ENCODE results near the gene VSIG10.
"Not testable (repeated sequence)": the region's sequence is repeated elsewhere in the genome, so short reads cannot be mapped to it uniquely, and the experiment has no call there.

The VSIG10 gene

DNA sequence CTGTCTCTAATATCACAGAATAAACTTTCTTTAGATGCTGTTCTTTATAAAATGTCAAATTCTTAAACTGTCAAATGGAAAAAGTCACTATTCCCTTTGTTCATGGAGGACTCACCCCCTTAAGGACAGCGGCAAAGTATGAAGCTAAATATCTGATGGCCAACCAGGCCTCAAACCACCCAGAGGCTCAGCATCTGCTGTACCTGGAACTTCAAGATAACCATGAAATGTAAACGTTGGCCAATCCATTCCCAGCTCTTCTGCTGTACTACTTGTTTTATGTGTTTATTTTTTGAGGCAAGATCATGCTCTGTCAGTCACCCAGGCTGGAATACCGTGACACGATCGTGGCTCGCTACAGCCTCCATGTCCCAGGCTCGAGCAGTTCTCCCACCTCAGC lies 71.6 kb downstream of the VSIG10 start:
- DNase-seq = no peak

DNA sequence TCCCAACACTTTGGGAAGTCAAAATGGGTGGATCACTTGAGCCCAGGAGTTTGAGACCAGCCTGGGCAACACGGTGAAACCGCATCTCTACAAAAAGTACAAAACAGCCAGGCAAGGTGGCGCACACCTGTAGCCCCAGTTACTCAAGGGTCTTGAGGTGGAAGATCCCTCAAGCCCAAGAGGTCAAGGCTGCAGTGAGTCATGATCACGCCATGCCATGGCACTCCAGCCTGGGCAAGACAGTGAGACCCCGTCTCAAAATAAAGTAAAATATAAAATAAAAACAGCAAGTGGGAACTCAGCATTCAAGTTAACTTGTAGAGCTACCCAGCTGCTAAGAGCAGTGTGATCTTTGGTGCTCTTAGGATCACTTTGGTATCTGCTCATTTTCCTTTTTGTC lies 74.6 kb downstream of the VSIG10 start:
- no peak for DNase-seq

DNA sequence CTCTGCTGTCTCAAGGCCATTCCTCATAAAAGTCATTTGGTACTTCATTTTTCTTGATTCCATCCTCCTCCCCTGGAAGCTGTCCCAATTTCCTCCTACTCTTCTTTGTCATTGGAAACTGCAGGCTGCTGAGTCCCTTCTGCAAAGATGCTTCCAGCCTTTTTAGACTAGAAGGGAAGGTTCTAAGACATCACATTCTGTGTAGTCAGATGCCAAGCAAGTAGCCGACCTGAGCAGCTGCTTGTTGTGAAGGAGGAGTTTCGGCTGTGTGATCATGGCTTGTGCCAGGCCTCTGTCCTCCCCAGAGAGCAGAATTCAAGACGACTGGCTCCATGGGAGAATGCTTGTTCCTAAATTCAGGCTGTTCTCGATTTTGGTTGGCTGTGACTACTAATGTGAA lies 78.6 kb downstream of the VSIG10 start:
- DNase-seq = no peak

DNA sequence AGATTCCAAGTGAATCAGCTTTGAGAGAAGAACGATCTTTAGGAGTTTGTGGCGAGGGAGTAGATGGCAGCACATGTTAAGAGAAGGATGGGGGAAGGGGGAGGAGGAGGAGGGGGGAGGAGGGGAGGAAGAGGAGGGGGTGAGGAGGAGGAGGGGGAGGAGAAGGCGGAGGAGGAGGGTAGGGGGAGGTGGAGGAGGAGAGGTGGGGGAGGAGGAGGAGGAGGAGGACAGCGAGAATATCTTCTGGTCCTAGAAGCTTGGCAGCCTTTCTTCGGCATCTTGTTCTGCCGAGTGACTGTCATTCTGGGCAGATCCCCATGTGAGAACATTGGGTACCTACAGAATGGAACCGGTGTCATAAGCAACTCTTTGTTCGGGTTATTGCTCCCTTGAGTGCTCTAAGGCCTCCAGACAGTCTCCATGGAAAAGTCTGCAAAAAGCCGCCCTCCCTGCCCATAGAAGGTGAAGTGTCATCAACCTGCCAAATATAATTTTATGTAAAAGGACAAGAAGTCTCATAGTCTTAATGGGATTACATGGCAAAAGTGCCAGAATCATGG lies 80.4 kb downstream of the VSIG10 start:
- no peak for DNase-seq

DNA sequence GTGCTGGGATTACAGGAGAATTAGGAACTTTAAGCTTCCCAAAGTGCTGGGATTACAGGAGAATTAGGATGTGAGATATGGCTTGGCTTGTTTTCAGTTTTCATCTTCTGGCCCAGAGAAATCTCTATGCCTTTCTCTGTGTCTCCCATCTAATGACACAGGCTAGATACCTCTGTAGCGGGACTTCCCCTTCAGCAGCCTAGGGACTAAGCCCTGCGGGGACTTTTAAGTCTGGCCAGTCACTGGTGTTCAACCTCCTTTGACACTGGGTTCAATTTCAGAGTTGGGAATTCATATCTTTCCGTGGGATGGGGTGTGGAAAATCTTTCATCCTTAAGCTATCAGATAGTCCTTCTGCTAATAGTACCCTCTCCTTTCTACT lies 81.1 kb downstream of the VSIG10 start:
- no peak for DNase-seq

DNA sequence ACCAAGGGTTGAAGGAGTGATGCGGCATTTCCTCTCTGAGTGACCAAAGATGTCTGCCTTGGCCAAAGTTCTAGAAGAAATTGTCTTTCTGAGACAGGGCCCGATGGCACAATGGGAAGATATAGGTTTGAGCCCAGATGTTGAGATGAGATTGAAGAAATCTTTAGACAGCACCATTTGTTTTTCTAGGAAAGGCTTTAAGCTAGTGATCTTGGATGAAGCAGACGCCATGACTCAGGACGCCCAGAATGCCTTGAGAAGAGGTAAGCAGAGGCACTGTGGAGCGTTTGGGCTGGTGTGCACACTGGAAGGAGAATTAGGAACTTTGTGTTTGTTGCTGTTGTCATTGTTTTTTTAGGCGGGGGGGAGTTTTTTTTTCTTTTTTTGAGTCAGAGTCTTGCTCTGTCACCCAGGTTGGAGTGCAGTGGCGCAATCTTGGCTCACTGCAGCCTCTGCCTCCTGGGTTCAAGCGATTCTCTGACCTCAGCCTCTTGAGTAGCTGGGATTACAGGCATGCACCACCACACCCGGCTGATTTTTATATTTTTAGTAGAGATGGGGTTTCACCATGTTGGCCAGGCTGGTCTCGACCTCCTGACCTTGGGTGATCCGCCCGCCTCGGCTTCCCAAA lies 81.6 kb downstream of the VSIG10 start:
- not testable (repeated sequence) for DNase-seq

DNA sequence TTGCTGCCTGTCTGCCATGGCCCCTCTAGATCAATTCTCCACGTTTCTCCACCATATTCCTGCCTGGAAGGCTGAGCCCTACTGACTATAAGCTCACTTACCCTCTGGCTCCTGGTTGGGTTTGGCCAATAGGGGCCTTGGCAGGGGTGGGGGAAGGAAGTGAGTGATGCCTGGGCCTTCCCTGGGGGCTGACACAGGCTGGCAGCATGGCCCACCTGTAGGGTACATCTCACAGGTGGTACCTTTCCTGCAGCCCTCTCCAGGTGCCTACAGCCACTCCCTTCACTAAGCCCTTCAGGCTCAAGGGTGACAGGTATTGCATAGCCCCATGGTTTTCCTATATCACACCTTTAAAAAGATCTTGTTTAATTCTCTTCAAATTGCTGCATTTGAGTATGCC lies 83.8 kb downstream of the VSIG10 start:
- no peak for DNase-seq

DNA sequence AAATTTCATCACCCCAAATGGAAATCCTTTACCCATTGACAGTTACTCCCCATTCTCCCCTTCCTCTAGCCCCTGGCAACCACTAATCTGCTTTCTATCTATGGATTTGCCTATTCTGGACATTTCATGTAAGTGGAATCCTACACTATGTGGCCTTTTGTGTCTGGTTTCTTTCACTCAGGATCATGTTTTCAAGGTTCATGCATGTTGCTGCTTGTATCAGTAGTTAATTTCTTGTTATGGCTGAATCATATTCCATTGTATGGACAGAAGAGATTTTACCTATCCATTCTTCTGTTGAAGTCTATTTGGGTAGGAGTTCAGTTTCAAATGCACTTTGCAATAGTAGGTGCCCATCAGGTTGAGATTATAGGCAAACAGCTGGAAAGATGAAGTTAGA lies 85.9 kb downstream of the VSIG10 start:
- no peak for DNase-seq

DNA sequence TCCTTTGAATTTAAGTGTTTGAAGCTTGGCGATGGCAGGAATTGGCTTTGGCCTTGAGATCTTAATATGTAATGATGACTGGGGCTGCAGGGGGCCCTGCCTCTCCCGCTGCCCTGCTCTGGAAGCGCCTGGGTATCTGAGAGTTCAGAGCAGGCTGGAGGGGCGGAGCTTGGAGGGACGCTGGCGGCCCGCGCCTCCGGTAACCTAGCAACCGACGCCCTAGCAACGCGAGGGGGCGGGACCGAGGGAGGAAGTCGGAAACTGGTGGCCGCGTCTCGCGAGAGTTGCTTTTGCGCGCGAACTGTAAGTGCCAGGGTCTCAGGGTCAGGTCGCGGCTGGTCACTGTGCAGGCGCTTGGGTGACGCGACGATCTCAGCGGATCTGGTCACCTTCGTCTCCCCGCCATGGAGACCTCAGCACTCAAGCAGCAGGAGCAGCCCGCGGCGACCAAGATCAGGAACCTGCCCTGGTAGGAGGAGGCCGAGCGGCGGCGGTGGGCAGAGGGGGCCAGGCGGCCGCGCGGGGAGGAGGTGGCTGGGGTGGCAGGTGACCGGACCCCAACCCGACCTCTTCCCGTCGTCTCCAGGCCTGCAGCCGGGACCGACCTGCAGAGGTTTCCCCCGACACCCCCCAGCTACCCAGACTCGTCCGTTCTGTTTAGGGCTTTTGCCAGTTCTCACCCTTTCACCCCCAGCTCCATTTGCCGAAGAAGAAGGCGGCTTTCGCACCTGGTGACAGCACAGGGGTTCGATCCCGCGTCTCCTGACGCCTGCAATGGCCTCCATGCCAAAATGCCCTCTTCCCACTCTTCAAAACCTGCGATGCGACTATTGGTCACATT lies 87.2 kb downstream of the VSIG10 start, which contains the start of gene RFC5:
Gene RFC5 (plus strand): TSS at position 280 of the 841 bp plus-strand sequence. CDS start 125 bp downstream, at position 405.
- DNase-seq = peak; percentile 95

DNA sequence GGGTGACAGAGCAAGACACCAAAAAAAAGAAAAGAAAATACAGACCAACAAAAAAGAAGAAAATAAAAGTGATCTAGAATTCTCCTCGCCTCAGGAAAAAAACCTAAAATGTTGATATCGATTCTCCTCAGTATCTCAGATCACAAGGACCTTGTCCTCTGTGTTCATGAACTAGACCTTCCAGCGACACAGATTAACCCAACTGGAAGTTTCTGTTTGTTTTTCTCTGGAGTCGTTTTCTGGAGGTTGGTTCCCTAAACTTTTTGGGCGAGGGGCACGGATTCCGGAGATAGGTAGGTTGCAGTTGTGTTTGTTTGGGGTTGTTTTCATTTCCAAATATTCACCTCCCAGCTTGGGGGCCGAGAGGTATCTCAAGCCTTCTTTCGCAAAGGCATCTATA lies 87.9 kb downstream of the VSIG10 start:
- DNase-seq = no peak

DNA sequence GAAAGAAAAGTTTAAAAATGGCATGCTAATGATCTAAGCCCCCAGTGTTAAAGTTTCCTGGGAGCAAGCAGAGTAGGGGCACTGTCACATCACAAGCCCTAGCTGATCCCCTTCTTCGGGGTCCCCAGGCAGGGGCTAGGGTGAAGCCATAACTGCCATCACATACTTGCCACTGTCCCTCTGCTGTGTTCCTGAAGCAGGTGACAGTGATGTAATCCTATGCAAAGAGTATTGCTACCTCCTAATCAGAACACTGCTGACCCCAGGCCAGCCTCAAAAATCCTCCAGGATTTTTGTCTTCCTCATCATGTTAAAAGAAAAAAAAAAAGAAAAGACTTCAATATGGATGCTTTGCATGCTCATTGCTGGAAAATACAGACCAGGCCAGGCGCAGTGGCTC lies 88.5 kb downstream of the VSIG10 start:
- DNase-seq = no peak

Measured in T1000 (cell line).